Activated CD8-positive, alpha-beta memory T cell treated with anti-CD3 and anti-CD28 coated beads, Interleukin-2, amount 10 ng/mL, durations not matched to agents 7 days and 5 days (primary cell): ENCODE data around the gene WBP2NL. TPM values are rescaled to one million over a fixed set of nuclear protein-coding genes. Genes with fewer than 3 reads are reported as not detected.
A peak's percentile ranks its signal among the peaks of the same experiment; 100 is the strongest.

ENCODE experiments used
- ATAC-seq: fragments of 150-1000 bp; cut with Tn5 transposase; one replicate; pipeline ENCODE4 v1.10.0; 2021; ENCODE audit warnings: moderate library complexity
- CTCF ChIA-PET: fragments of 350-600 bp; sonication (Branson Sonifier 250); formaldehyde crosslinking; loops from one replicate; lab custom pipeline; 2021; ENCODE audit warnings: antibody characterized with exemption; lab: Charles Lee
- DNase-seq: peaks from one replicate; pipeline ENCODE4 v3.0.0-alpha.2; 2020
- H3K27ac Mint-ChIP-seq: one replicate; pipeline ENCODE4 v1.8.0; 2021; ENCODE audit warnings: mild to moderate bottlenecking, mixed read lengths
- H3K27me3 Mint-ChIP-seq: one replicate; pipeline ENCODE4 v1.8.0; 2021; ENCODE audit warnings: mixed read lengths
- H3K36me3 Mint-ChIP-seq: one replicate; pipeline ENCODE4 v1.8.0; 2021; ENCODE audit warnings: mild to moderate bottlenecking, mixed read lengths
- H3K4me1 Mint-ChIP-seq: one replicate; pipeline ENCODE4 v1.8.0; 2021; ENCODE audit warnings: mixed read lengths
- H3K4me3 Mint-ChIP-seq: one replicate; pipeline ENCODE4 v1.8.0; 2021; ENCODE audit warnings: mild to moderate bottlenecking, moderate library complexity, mixed read lengths
- H3K9me3 Mint-ChIP-seq: one replicate; pipeline ENCODE4 v1.8.0; 2022; ENCODE audit warnings: low read depth, mixed read lengths
- total RNA-seq, 2 experiments: library from RNA; stranded (reverse); gene quantifications; one replicate each; pipeline ENCODE4 v1.2.3, GENCODE V29; 2021

The WBP2NL gene
- total RNA-seq, 2 experiments from 2014 or later = 0.91 to 2.1 TPM

- CTCF ChIA-PET = no interaction called here
- DNase-seq (no peak), ATAC-seq (no peak)
- Mint-ChIP-seq H3K4me1 (peaks cover 34% of the 10 kb centered on the region), H3K27ac (peak overlapping the region; percentile 74), H3K27me3 (no peaks in the 10 kb centered on the region), H3K4me3 (peak overlapping the region; percentile 45), H3K9me3 (no peaks in the 10 kb centered on the region), H3K36me3 (peaks cover 8% of the 10 kb centered on the region)
Observed at GRCh38 chr22:42072606-42073330, 74.2 kb downstream of the WBP2NL start.

- CTCF ChIA-PET = interaction anchor here (1.2 kb wide), 1 partner anchor 17 kb away, joined by 5 read pairs; the partner anchor contains the start of gene NDUFA6
- H3K4me1 Mint-ChIP-seq = peaks cover 35% of the 10 kb centered on the region
- ATAC-seq (no peak), DNase-seq (no peak)
- peaks cover 2% of the 10 kb centered on the region for H3K36me3 Mint-ChIP-seq
- H3K9me3 Mint-ChIP-seq = no peaks in the 10 kb centered on the region
- peak overlapping the region; percentile 74 for H3K27ac Mint-ChIP-seq
- H3K27me3 Mint-ChIP-seq = no peaks in the 10 kb centered on the region
- H3K4me3 Mint-ChIP-seq = peak overlapping the region; percentile 45
Observed at GRCh38 chr22:42073621-42074041, 75.0 kb downstream of the WBP2NL start.

- Mint-ChIP-seq H3K27me3 (no peaks in the 10 kb centered on the region), H3K4me1 (peaks cover 35% of the 10 kb centered on the region), H3K36me3 (peaks cover 2% of the 10 kb centered on the region), H3K9me3 (no peaks in the 10 kb centered on the region), H3K27ac (peak within 1 kb of the TSS; percentile 74), H3K4me3 (peak within 1 kb of the TSS; percentile 49)
- CTCF ChIA-PET = interaction anchor here (1.2 to 2.1 kb wide), 2 partner anchors 17 to 407 kb away, joined by 4 to 5 read pairs; partner anchors contain the start of gene NDUFA6
- ATAC-seq = peak; percentile 9
- DNase-seq = peak; percentile 74
Observed at GRCh38 chr22:42074132-42074811, 75.7 kb downstream of the WBP2NL start, which contains the start of gene PHETA2. PHETA2 (plus strand) TSS chr22:42074248; CDS start chr22:42077294, 3,046 bp downstream.

GRCh38 chr22:42074846-42075676 lies 76.5 kb downstream of the WBP2NL start:
- CTCF ChIA-PET = interaction anchor here (0.9 to 2.1 kb wide), 7 partner anchors 15 to 408 kb away, joined by 3 to 8 read pairs (median 3); partner anchors contain the start of genes CENPM, NDUFA6 and WBP2NL
- Mint-ChIP-seq H3K27me3 (no peaks in the 10 kb centered on the region), H3K4me3 (peak overlapping the region; percentile 32), H3K9me3 (no peaks in the 10 kb centered on the region), H3K4me1 (peaks cover 36% of the 10 kb centered on the region), H3K27ac (peak overlapping the region; percentile 49), H3K36me3 (peaks cover 2% of the 10 kb centered on the region)
- ATAC-seq = no peak
- no peak for DNase-seq

DNA sequence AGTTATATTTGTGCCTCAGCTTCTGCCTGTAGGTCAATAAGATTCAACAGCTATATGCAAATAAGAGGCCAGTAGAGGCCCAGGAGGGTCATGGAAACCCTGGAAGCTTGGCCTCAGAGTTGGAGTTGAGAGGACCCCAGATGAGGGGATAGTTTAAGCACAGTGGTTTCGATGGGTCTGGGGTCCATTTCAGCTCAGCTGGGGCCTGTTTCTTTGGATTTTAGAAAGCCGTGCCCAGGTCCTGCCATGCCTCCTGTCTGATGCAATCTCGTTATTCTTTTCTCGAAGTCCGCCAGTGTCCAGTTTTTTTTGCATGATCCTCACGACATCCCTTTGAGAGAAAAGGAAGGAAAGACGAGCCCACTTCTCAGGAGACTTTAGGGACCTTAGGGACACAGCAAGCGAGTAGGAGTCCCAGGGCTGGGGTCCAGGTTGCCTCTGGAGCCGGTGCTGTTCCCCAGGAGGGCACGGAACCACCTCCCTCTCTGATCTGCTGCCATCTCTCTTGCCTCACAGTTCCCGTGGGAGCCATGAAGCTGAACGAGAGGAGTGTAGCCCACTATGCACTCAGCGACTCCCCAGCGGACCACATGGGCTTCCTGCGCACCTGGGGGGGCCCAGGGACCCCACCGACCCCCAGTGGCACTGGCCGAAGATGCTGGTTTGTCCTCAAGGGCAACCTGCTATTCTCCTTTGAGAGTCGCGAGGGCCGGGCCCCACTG lies 78.3 kb downstream of the WBP2NL start:
- Mint-ChIP-seq H3K9me3 (no peaks in the 10 kb centered on the region), H3K27me3 (no peaks in the 10 kb centered on the region), H3K36me3 (peaks cover 5% of the 10 kb centered on the region), H3K27ac (no peak overlapping the region), H3K4me1 (peaks cover 33% of the 10 kb centered on the region), H3K4me3 (no peak overlapping the region)
- CTCF ChIA-PET = interaction anchor here (2.1 kb wide), 1 partner anchor 13 kb away, joined by 8 read pairs; the partner anchor contains the start of gene NDUFA6
- DNase-seq (no peak), ATAC-seq (no peak)

DNA sequence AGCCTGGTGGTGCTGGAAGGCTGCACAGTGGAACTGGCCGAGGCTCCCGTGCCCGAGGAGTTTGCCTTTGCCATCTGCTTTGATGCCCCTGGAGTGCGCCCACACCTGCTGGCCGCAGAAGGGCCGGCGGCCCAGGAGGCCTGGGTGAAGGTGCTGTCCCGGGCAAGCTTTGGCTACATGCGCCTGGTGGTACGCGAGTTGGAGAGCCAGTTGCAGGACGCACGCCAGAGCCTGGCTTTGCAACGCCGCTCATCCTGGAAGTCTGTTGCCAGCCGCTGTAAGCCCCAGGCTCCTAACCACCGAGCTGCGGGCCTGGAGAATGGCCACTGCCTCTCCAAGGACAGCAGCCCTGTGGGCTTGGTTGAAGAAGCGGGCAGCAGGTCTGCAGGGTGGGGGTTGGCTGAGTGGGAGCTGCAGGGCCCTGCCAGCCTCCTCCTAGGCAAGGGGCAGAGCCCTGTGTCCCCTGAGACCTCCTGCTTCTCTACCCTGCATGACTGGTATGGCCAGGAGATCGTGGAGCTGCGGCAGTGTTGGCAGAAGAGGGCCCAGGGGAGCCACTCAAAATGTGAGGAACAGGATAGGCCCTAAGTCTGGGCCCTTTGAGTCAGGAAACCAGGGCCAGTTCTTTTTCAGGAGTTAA lies 79.0 kb downstream of the WBP2NL start:
- CTCF ChIA-PET = interaction anchor here (1.4 to 5.7 kb wide), 2 partner anchors 13 to 380 kb away, joined by 3 to 56 read pairs; partner anchors contain the start of gene NDUFA6
- peaks cover 10% of the 10 kb centered on the region for H3K36me3 Mint-ChIP-seq
- DNase-seq = no peak
- H3K4me3 Mint-ChIP-seq = no peak overlapping the region
- ATAC-seq = no peak
- H3K27ac Mint-ChIP-seq = peak overlapping the region; percentile 96
- no peaks in the 10 kb centered on the region for H3K9me3 Mint-ChIP-seq
- H3K4me1 Mint-ChIP-seq = peaks cover 36% of the 10 kb centered on the region
- H3K27me3 Mint-ChIP-seq = no peaks in the 10 kb centered on the region

Other genes starting within 250 kb of the WBP2NL start
- gene CCDC134, start 198.1 kb upstream of the WBP2NL start, total RNA-seq = 10 to 100 TPM; 25.3 to 27.9 TPM
- gene SREBF2, start 165.7 kb upstream of the WBP2NL start, total RNA-seq = 100 to 1,000 TPM; 130 to 135 TPM
- gene SHISA8, start 83.7 kb upstream of the WBP2NL start, total RNA-seq = under 1 TPM; 0.30 to 0.70 TPM
- gene TNFRSF13C, start 72.0 kb upstream of the WBP2NL start, total RNA-seq = 1 to 10 TPM in 1 of 2 experiments, under 1 TPM in 1; 0.89 to 3.1 TPM
- 10 to 100 TPM; 74.0 to 95.8 TPM for gene CENPM, start 51.6 kb upstream of the WBP2NL start, total RNA-seq
- gene SEPTIN3, start 29.3 kb upstream of the WBP2NL start, total RNA-seq = 1 to 10 TPM; 1.2 TPM
- 10 to 100 TPM; 23.1 to 27.1 TPM for gene NAGA, start 72.0 kb downstream of the WBP2NL start, total RNA-seq
- 1 to 10 TPM; 2.0 to 2.5 TPM for gene PHETA2, start 75.5 kb downstream of the WBP2NL start, total RNA-seq
- gene SMDT1, start 80.9 kb downstream of the WBP2NL start, total RNA-seq = 10 to 100 TPM; 60.4 to 72.1 TPM
- 10 to 100 TPM; 75.9 to 91.6 TPM for gene NDUFA6, start 92.0 kb downstream of the WBP2NL start, total RNA-seq
- gene CYP2D6, start 132.0 kb downstream of the WBP2NL start, total RNA-seq = 1 to 10 TPM; 2.3 to 2.5 TPM